ENCODE results near the gene LBH. TPM values are rescaled to one million over a fixed set of nuclear protein-coding genes. Genes with fewer than 3 reads are reported as not detected.

Gene LBH
- total RNA-seq, 1 experiment from 2014 or later: 1.2 TPM

DNA sequence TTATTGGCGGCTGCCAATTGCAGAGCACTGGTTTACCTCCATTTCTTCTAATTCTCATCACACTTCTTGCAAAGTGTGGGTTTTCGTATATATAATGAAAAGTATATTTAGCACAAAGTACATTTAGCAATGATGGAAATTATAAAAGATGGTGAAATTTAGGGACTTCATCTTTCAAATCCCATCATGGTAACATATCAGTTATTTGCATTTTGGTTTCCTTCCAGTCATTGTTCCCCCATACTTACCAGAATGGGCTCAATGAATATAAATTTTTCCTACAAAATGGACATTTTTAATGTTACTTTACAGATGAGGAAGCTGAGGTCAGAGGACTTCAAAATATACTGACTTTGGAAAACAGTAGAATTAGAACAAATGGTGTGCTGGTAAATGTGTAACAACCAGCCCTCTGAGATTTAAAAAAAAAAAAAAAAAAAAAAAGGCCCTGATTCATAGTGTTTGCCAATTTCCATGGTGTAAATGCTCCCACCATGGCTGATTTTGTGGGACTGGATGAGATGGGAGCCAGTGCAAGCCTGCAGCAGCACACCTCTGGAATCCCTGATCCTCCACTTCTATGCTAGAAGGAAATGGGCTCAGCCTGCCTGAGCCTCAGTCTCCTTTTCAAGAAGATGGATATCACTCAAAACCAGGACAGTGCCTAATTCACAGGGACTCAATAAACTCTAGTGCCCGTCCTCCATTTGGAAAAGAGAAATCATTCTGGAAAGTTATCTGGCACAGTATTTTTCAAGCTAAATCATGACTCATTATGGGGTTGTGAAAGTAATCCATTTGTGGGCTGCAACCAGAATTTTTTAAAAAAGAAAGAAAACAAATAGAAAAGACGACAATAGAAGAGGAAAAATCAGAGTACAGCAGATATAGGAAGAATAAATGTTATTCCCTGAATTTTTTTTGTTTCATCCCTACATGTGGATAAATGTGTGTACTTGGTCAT lies 34.0 kb downstream of the LBH start (continued):
- TF ChIP-seq, protein P1, sequence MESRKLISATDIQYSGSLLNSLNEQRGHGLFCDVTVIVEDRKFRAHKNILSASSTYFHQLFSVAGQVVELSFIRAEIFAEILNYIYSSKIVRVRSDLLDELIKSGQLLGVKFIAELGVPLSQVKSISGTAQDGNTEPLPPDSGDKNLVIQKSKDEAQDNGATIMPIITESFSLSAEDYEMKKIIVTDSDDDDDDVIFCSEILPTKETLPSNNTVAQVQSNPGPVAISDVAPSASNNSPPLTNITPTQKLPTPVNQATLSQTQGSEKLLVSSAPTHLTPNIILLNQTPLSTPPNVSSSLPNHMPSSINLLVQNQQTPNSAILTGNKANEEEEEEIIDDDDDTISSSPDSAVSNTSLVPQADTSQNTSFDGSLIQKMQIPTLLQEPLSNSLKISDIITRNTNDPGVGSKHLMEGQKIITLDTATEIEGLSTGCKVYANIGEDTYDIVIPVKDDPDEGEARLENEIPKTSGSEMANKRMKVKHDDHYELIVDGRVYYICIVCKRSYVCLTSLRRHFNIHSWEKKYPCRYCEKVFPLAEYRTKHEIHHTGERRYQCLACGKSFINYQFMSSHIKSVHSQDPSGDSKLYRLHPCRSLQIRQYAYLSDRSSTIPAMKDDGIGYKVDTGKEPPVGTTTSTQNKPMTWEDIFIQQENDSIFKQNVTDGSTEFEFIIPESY (IDR thresholded peaks at IDR 0.05; ENCODE audit: extremely low read depth, insufficient replicate concordance, low read length): no peak
- TF ChIP-seq CBX3 (IDR thresholded peaks at IDR 0.05; ENCODE audit: low read depth) (no peak), CEBPB (IDR thresholded peaks at IDR 0.05; ENCODE audit: low read depth) (no peak), SRF (IDR thresholded peaks at IDR 0.05; ENCODE audit: low read depth) (no peak), ZNF274 (IDR thresholded peaks at IDR 0.05; ENCODE audit: low read depth, low read length) (no peak), POLR2A (IDR thresholded peaks at IDR 0.05; ENCODE audit: borderline replicate concordance, extremely low read depth, insufficient read depth, insufficient read length) (no peak), FOSL1 (IDR thresholded peaks at IDR 0.05; ENCODE audit: low read depth) (no peak), ZFX (IDR thresholded peaks at IDR 0.05) (no peak), JUND (IDR thresholded peaks at IDR 0.05) (no peak), POLR2AphosphoS5 (IDR thresholded peaks at IDR 0.05; ENCODE audit: low read depth, low read length) (no peak), RAD21 (IDR thresholded peaks at IDR 0.05; ENCODE audit: low read depth) (no peak)

DNA sequence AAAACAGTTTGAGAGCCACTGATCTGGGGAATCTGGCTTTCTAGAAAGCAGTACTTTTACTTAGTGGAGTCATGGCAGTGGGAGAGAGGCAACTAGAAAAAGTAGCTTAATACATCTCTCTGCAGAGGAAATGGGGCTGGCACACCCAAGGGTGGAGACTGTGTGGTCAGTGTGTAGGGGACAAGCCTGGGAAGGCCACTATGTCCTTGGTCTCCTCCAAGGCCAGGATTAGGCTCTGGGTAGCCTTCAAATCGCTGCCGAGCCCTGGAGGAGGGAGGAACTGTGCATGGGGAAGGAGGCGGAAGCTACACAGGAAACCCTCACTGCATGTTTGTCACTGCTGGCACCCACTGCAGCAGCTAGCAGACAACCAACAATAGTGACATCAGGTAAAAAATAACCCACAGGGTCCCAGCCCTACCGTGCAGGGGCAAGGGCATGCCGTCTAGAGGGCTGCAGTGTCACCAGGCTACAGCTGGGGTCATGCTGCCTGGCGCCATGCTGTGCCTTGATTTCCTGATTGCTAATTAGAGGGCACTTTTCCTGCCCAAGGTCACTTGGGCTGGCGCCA lies 34.8 kb downstream of the LBH start:
- no peaks in the 10 kb centered on the region for H3K9me3 ChIP-seq (ENCODE audit: control insufficient read depth in 1 of 2, insufficient read depth in 1 of 2, low read depth in 1 of 2, low read length in 2 of 2)
- H2AFZ ChIP-seq (ENCODE audit: low read depth, low read length, poor library complexity, severe bottlenecking): no peak overlapping the region
- ChIA-PET RAD21 (ENCODE audit: low non-redundant PET in 1 of 2, low total read pairs in 2 of 2, uncharacterized antibody in 2 of 2, unreplicated experiment in 2 of 2) (no interaction called here), POLR2A (no interaction called here), CTCF (no interaction called here)
- intact Hi-C loops (cut with micrococcal nuclease): no loop called here
- BruUV-seq (replicated peaks): no TSS peak
- H3K36me3 ChIP-seq (ENCODE audit: control insufficient read depth in 1 of 2, insufficient read depth in 2 of 2, low read length in 2 of 2): no peaks in the 10 kb centered on the region
- H3K4me2 ChIP-seq (ENCODE audit: low read length): no peak overlapping the region
- no peaks in the 10 kb centered on the region for H3K9me2 ChIP-seq (ENCODE audit: insufficient read depth)
- no peaks in the 10 kb centered on the region for H3K27me3 ChIP-seq (ENCODE audit: insufficient read depth, low read length)
- H3K27ac ChIP-seq (ENCODE audit: low read depth, low read length): no peak overlapping the region
- TF ChIP-seq EZH2 (IDR thresholded peaks at IDR 0.05): no peak
- no peak for TF ChIP-seq YY1 (IDR thresholded peaks at IDR 0.05; ENCODE audit: extremely low read depth, insufficient replicate concordance, low read depth, low read length)
- TF ChIP-seq, protein P2, sequence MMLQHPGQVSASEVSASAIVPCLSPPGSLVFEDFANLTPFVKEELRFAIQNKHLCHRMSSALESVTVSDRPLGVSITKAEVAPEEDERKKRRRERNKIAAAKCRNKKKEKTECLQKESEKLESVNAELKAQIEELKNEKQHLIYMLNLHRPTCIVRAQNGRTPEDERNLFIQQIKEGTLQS (IDR thresholded peaks at IDR 0.05): no peak
- no peak for TF ChIP-seq TCF7L2 (IDR thresholded peaks at IDR 0.05; ENCODE audit: borderline replicate concordance, extremely low read depth, insufficient read depth, insufficient read length)
- no peak for TF ChIP-seq ELF1 (IDR thresholded peaks at IDR 0.05; ENCODE audit: borderline replicate concordance, low read depth)
- TF ChIP-seq, protein P1 (IDR thresholded peaks at IDR 0.05; ENCODE audit: extremely low read depth, insufficient replicate concordance, low read length): no peak
- no peak for TF ChIP-seq CBX3 (IDR thresholded peaks at IDR 0.05; ENCODE audit: low read depth)
- DNase-seq (ENCODE audit: low read depth, low spot score) (no peak), ATAC-seq (no peak)
- no peak overlapping the region for H3K4me3 ChIP-seq (replicated peaks in 1 of 2; ENCODE audit: low read depth in 1 of 2, low read length in 2 of 2)
- H3K79me2 ChIP-seq (ENCODE audit: insufficient read depth, low read length): no peaks in the 10 kb centered on the region
- H3K4me1 ChIP-seq (ENCODE audit: control insufficient read depth in 1 of 2, insufficient read depth in 2 of 2, low read length in 2 of 2): no peaks in the 10 kb centered on the region
- no peak overlapping the region for H3K9ac ChIP-seq (ENCODE audit: low read length)
- no peaks in the 10 kb centered on the region for H4K20me1 ChIP-seq (ENCODE audit: insufficient read depth)
